ENCODE results near the gene AEBP2.
"Not testable (repeated sequence)": the region's sequence is repeated elsewhere in the genome, so short reads cannot be mapped to it uniquely, and the experiment has no call there.

Gene AEBP2

DNA sequence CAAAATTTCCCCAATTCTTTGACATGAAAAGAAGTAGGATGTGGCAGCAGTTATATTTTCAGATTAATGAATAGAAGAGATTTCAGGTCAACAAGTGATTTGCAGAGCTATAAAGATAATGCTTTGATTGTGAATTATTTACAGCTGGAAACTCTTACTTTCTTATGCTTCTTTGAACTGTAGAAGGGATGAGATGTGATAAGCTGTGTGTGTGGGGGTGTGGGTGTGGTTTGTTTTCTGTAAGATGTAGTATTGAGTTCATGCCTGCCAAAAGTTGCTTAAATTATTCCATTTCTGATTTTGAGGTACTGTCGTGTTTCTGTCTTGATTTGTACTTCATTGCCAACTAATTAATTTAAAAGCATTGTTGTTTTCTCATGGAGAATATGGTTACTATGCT, 22.7 kb downstream of the AEBP2 start:
- H3K4me3 ChIP-seq (ENCODE audit: low read length) = no peak overlapping the region
- peaks cover 18% of the 10 kb centered on the region for H3K4me1 ChIP-seq (ENCODE audit: control insufficient read depth, low read depth, low read length)
- H3K36me3 ChIP-seq (ENCODE audit: control insufficient read depth, low read depth, low read length) = peaks cover 45% of the 10 kb centered on the region
- H3K9me3 ChIP-seq (ENCODE audit: control insufficient read depth, low read depth, low read length) = no peaks in the 10 kb centered on the region
- H3K27me3 ChIP-seq (ENCODE audit: control insufficient read depth, insufficient read depth, low read length) = no peaks in the 10 kb centered on the region
- H3K27ac ChIP-seq (ENCODE audit: low read length) = no peak overlapping the region
- H3K9ac ChIP-seq (ENCODE audit: low read length) = no peak overlapping the region

DNA sequence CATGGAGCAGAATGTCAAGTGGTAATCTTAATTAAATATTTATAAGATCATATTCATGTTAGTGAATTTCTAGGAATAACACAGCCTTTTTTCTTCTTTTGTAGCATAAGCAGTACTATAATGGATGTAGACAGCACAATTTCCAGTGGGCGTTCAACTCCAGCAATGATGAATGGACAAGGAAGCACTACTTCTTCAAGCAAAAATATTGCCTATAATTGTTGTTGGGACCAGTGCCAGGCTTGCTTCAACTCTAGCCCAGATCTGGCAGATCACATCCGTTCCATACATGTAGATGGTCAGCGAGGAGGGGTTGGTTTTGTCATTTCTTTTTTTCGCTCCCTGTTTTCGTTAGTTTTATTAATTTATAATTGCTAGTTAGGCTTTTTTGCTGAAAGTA, 23.1 kb downstream of the AEBP2 start:
- Histone ChIP-seq H3K36me3 (ENCODE audit: control insufficient read depth, low read depth, low read length) (peaks cover 47% of the 10 kb centered on the region), H3K9me3 (ENCODE audit: control insufficient read depth, low read depth, low read length) (no peaks in the 10 kb centered on the region), H3K9ac (ENCODE audit: low read length) (no peak overlapping the region), H3K4me3 (ENCODE audit: low read length) (no peak overlapping the region), H3K27me3 (ENCODE audit: control insufficient read depth, insufficient read depth, low read length) (no peaks in the 10 kb centered on the region), H3K4me1 (ENCODE audit: control insufficient read depth, low read depth, low read length) (peaks cover 15% of the 10 kb centered on the region), H3K27ac (ENCODE audit: low read length) (no peak overlapping the region)

DNA sequence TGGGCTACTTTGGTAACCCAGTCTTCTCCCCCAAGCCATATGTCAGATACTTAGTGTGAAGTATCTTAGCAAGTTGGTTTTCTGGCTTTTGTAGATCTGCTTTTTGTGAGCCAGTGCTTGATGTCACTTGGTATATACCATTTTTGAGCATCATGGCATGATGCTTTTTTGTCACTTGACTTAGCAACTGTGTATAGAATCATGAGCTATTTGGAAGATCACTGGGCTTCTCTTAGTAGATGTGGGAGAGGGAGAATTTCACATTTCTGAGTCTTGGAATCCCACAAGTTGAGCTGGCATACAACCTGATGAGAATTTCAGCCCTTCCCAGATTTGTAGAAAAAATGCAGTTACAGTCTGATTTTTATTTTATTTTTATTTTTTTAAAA, 24.9 kb downstream of the AEBP2 start:
- no peaks in the 10 kb centered on the region for H3K4me1 ChIP-seq (ENCODE audit: control insufficient read depth, low read depth, low read length)
- H3K27me3 ChIP-seq (ENCODE audit: control insufficient read depth, insufficient read depth, low read length) = no peaks in the 10 kb centered on the region
- H3K27ac ChIP-seq (ENCODE audit: low read length) = no peak overlapping the region
- no peak overlapping the region for H3K9ac ChIP-seq (ENCODE audit: low read length)
- H3K36me3 ChIP-seq (ENCODE audit: control insufficient read depth, low read depth, low read length) = peaks cover 59% of the 10 kb centered on the region
- no peaks in the 10 kb centered on the region for H3K9me3 ChIP-seq (ENCODE audit: control insufficient read depth, low read depth, low read length)
- no peak overlapping the region for H3K4me3 ChIP-seq (ENCODE audit: low read length)

DNA sequence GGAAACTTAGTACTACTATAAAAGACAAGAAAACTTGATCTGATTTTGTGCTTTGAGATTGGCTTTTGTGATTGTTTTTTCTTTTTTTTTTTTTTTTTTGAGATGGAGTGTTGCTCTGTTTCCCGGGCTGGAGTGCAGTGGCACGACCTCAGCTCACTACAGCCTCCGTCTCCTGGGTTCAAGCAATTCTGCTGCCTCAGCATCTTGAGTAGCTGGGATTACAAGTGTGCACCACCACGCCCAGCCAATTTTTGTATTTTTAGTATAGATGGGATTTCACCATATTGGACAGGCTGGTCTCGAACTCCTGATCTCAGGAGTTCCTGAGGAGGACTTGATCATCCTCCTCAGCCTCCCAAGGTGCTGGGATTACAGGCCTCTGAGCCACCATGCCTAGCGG, 26.4 kb downstream of the AEBP2 start:
- H3K27ac ChIP-seq (ENCODE audit: low read length) = no peak overlapping the region

DNA sequence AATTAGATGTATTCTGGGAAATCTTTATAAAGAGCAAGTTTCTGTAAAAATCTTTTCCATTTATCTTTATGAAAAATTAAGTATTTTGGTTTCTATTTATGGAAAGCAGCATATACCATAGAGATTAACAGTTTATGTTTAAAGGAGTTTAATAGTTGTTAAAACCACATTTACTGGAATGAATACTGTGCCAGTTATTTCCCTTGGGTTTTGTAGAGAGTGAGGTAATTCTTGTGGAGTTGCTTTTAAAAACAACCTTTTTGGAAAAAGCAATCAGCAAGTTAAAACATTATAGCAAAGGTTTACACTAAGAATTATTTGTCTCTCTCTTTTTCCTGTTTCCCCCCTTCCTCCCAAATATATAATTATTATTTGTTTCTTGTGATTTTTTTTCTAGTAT, 34.9 kb downstream of the AEBP2 start:
- no peak overlapping the region for H3K9ac ChIP-seq (ENCODE audit: low read length)
- peaks cover 63% of the 10 kb centered on the region for H3K36me3 ChIP-seq (ENCODE audit: control insufficient read depth, low read depth, low read length)
- no peak overlapping the region for H3K4me3 ChIP-seq (ENCODE audit: low read length)
- no peak overlapping the region for H3K27ac ChIP-seq (ENCODE audit: low read length)
- H3K4me1 ChIP-seq (ENCODE audit: control insufficient read depth, low read depth, low read length) = no peaks in the 10 kb centered on the region
- no peaks in the 10 kb centered on the region for H3K9me3 ChIP-seq (ENCODE audit: control insufficient read depth, low read depth, low read length)
- no peaks in the 10 kb centered on the region for H3K27me3 ChIP-seq (ENCODE audit: control insufficient read depth, insufficient read depth, low read length)

More for the DNA sequence above, 26.4 kb downstream of the AEBP2 start:
- H3K9ac ChIP-seq (ENCODE audit: low read length) = no peak overlapping the region
- H3K36me3 ChIP-seq (ENCODE audit: control insufficient read depth, low read depth, low read length) = peaks cover 72% of the 10 kb centered on the region
- H3K4me1 ChIP-seq (ENCODE audit: control insufficient read depth, low read depth, low read length) = no peaks in the 10 kb centered on the region
- no peak overlapping the region for H3K4me3 ChIP-seq (ENCODE audit: low read length)
- H3K27me3 ChIP-seq (ENCODE audit: control insufficient read depth, insufficient read depth, low read length) = no peaks in the 10 kb centered on the region
- no peaks in the 10 kb centered on the region for H3K9me3 ChIP-seq (ENCODE audit: control insufficient read depth, low read depth, low read length)

DNA sequence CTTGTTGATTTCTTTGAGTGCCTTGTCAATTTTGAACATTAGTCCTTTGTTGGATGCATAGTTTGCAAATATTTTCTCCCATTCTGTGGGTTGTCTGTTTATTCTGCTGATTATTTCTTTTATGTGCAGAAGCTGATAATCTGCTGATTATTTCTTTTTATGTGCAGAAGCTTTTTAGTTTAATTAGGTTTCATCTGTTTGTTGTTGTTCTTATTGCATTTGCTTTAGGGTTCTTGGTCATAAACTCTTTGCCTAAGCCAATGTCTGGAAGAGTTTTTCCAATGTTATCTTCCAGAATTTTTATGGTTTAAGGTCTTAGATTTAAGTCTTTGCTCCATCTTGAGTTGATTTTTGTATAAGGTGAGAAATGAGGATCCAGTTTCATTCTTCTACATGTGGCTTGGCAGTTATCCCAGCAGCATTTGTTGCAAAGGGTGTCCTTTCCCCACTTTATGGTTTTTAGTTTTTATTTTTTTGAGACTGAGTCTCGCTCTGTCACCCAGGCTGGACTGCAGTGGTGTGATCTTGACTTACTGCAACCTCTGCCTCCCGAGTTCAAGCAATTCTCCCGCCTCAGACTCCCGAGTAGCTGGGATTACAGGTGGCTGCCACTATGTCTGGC, 36.7 kb downstream of the AEBP2 start:
- H3K27ac ChIP-seq (ENCODE audit: low read length); H3K4me3 ChIP-seq (ENCODE audit: low read length); H3K27me3 ChIP-seq (ENCODE audit: control insufficient read depth, insufficient read depth, low read length); H3K4me1 ChIP-seq (ENCODE audit: control insufficient read depth, low read depth, low read length); H3K9me3 ChIP-seq (ENCODE audit: control insufficient read depth, low read depth, low read length); H3K9ac ChIP-seq (ENCODE audit: low read length): not testable (repeated sequence)
- peaks cover 51% of the 10 kb centered on the region for H3K36me3 ChIP-seq (ENCODE audit: control insufficient read depth, low read depth, low read length)

DNA sequence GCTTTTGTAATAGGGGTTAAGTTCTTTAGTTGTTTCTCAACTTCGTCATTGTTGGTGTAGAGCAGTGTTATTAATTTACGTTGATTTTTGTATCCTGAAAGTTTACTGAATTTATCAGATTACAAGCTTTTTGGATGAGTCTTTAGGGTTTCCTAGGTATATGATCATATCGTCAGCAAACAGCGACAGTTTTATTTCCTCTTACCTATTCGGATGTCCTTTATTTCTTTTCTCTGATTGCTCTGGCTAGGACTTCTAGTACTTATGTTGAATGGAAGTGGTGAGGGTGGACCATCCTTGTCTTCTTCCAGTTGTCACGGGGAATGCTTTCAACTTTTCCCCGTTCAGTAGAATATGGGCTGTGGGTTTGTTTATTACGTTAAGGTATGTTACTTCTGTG, 37.8 kb downstream of the AEBP2 start:
- peaks cover 49% of the 10 kb centered on the region for H3K36me3 ChIP-seq (ENCODE audit: control insufficient read depth, low read depth, low read length)
- H3K27me3 ChIP-seq (ENCODE audit: control insufficient read depth, insufficient read depth, low read length) = no peaks in the 10 kb centered on the region
- no peaks in the 10 kb centered on the region for H3K9me3 ChIP-seq (ENCODE audit: control insufficient read depth, low read depth, low read length)
- peaks cover 8% of the 10 kb centered on the region for H3K4me1 ChIP-seq (ENCODE audit: control insufficient read depth, low read depth, low read length)
- no peak overlapping the region for H3K27ac ChIP-seq (ENCODE audit: low read length)
- H3K4me3 ChIP-seq (ENCODE audit: low read length) = no peak overlapping the region
- no peak overlapping the region for H3K9ac ChIP-seq (ENCODE audit: low read length)

DNA sequence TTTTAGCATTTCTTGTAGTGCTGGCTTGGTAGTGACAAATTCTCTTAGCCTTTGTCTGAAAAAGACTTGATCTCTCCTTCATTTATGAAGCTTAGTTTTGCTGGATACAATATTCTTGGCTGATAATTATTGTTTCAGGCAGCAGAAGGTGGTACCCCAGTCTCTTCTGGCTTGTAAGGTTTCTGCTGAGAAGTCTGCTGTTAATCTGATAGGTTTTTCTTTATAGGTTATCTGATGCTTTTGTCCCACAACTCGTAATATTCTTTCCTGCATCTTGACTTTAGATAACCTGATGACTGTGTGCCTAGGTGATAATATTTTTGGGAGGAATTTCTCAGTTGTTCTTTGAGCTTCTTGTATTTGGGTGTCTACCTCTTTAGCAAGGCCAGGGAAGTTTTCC, 41.2 kb downstream of the AEBP2 start:
- Histone ChIP-seq H3K36me3 (ENCODE audit: control insufficient read depth, low read depth, low read length) (peaks cover 44% of the 10 kb centered on the region), H3K9me3 (ENCODE audit: control insufficient read depth, low read depth, low read length) (no peaks in the 10 kb centered on the region), H3K4me3 (ENCODE audit: low read length) (no peak overlapping the region), H3K27me3 (ENCODE audit: control insufficient read depth, insufficient read depth, low read length) (no peaks in the 10 kb centered on the region), H3K9ac (ENCODE audit: low read length) (no peak overlapping the region), H3K27ac (ENCODE audit: low read length) (no peak overlapping the region), H3K4me1 (ENCODE audit: control insufficient read depth, low read depth, low read length) (peaks cover 20% of the 10 kb centered on the region)

DNA sequence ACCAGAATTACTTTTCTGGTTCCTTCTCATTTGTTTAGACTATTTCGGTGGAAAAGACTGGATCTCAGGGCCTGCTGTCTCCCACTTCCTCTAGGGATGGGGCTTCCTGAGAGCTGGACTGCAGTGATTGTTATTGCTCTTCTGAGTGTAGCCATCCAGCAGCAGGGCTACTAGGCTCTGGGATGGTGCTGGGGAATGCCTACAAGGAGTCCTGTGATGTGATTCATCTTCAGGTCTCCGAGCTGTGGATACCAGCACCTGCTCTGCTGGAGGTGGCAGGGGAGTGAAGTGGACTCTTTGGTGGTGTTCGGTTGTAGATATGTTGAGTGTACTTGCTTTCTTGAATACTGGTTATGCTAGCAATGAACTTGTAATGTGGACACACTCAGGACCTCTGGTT, 42.7 kb downstream of the AEBP2 start:
- no peak overlapping the region for H3K4me3 ChIP-seq (ENCODE audit: low read length)
- H3K36me3 ChIP-seq (ENCODE audit: control insufficient read depth, low read depth, low read length) = peaks cover 42% of the 10 kb centered on the region
- no peak overlapping the region for H3K27ac ChIP-seq (ENCODE audit: low read length)

DNA sequence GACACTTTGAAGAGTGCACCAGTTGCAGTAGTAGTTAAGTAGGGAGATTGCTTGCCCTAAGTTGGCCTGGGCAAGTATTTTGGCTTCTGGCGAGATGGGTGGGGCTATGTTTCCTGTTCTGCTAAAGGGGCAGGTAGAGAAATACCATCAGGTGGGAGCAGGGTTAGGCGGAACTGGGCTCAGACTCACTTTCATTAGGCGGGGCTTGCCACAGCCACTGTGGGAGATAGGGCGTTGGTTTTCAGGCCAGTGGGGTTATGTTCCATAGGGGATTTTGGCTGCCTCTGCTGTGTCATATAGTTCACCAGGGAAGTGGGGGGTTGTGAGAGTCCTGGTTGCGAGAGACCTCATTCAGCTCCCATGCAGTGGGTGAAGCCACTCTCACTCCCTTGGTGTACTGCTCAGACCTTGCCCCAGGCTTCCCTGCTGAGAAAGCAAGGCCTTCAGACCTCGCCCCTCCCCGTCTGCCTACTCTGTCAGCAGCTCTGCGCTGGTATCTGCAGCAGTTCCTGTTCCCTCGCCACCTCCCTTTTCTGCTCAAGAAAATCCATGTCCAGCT, 43.3 kb downstream of the AEBP2 start:
- peaks cover 36% of the 10 kb centered on the region for H3K36me3 ChIP-seq (ENCODE audit: control insufficient read depth, low read depth, low read length)
- H3K9me3 ChIP-seq (ENCODE audit: control insufficient read depth, low read depth, low read length) = no peaks in the 10 kb centered on the region
- H3K27me3 ChIP-seq (ENCODE audit: control insufficient read depth, insufficient read depth, low read length) = no peaks in the 10 kb centered on the region
- H3K9ac ChIP-seq (ENCODE audit: low read length) = no peak overlapping the region
- peaks cover 20% of the 10 kb centered on the region for H3K4me1 ChIP-seq (ENCODE audit: control insufficient read depth, low read depth, low read length)
- H3K4me3 ChIP-seq (ENCODE audit: low read length) = no peak overlapping the region
- H3K27ac ChIP-seq (ENCODE audit: low read length) = no peak overlapping the region

More for the DNA sequence above, 42.7 kb downstream of the AEBP2 start:
- H3K27me3 ChIP-seq (ENCODE audit: control insufficient read depth, insufficient read depth, low read length) = no peaks in the 10 kb centered on the region
- H3K9me3 ChIP-seq (ENCODE audit: control insufficient read depth, low read depth, low read length) = no peaks in the 10 kb centered on the region
- no peak overlapping the region for H3K9ac ChIP-seq (ENCODE audit: low read length)
- H3K4me1 ChIP-seq (ENCODE audit: control insufficient read depth, low read depth, low read length) = peaks cover 20% of the 10 kb centered on the region

DNA sequence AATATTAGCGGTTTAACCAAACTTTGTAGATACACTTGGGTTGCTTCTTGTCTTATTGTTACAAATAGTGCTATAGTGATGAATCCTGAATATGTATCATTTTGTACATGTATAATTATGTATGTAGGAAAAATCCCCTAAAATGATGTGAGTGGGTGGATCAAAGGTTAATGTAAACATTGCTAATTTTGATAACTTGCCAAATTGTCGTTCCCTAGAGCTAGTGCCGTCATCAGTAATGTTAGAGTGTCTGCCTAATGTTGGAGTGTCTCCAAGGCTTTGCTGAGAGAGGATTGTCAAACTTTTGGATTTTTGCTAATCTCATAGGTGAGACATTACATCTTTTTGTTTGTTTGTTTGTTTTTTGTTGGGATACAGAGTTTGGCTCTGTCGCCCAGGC, 44.4 kb downstream of the AEBP2 start:
- Histone ChIP-seq H3K4me3 (ENCODE audit: low read length) (no peak overlapping the region), H3K27me3 (ENCODE audit: control insufficient read depth, insufficient read depth, low read length) (no peaks in the 10 kb centered on the region), H3K9me3 (ENCODE audit: control insufficient read depth, low read depth, low read length) (no peaks in the 10 kb centered on the region), H3K36me3 (ENCODE audit: control insufficient read depth, low read depth, low read length) (peaks cover 28% of the 10 kb centered on the region), H3K27ac (ENCODE audit: low read length) (no peak overlapping the region), H3K9ac (ENCODE audit: low read length) (no peak overlapping the region), H3K4me1 (ENCODE audit: control insufficient read depth, low read depth, low read length) (peaks cover 20% of the 10 kb centered on the region)

DNA sequence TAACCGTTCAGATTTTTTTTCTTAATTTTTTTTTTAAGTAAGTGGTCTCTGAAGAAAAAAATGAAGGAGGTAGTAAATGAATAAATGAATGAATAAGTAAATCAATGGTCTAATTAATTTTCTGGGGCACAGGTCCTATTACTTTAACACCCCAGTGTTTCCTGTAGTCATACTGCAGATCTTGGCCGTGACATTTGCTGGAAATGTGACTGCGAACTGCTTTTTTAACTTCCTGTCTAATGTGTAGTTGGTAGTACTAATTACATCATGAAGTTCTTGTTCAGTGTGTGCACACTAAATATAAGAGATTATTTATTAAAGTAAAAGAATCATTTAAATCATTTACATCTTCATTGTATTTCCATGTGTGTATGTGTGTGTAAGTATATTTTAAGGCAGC, 45.4 kb downstream of the AEBP2 start:
- peaks cover 30% of the 10 kb centered on the region for H3K36me3 ChIP-seq (ENCODE audit: control insufficient read depth, low read depth, low read length)
- H3K9me3 ChIP-seq (ENCODE audit: control insufficient read depth, low read depth, low read length) = no peaks in the 10 kb centered on the region
- H3K4me3 ChIP-seq (ENCODE audit: low read length) = no peak overlapping the region
- no peak overlapping the region for H3K27ac ChIP-seq (ENCODE audit: low read length)
- peaks cover 24% of the 10 kb centered on the region for H3K4me1 ChIP-seq (ENCODE audit: control insufficient read depth, low read depth, low read length)
- no peaks in the 10 kb centered on the region for H3K27me3 ChIP-seq (ENCODE audit: control insufficient read depth, insufficient read depth, low read length)
- H3K9ac ChIP-seq (ENCODE audit: low read length) = no peak overlapping the region
